HG02571 (cell line): Measurements from ENCODE around the gene PBX3.

ENCODE experiments used
- ATAC-seq: cut with Tn5 transposase; IDR thresholded peaks from one replicate; pipeline ENCODE4 v1.9.1; 2021; ENCODE audit warnings: mild to moderate bottlenecking, moderate library complexity; ENCODE audit not compliant: unreplicated experiment

PBX3 gene

GRCh38 chr9:125990186-125990792, 243.1 kb downstream of the PBX3 start:
- ATAC-seq = no peak

DNA sequence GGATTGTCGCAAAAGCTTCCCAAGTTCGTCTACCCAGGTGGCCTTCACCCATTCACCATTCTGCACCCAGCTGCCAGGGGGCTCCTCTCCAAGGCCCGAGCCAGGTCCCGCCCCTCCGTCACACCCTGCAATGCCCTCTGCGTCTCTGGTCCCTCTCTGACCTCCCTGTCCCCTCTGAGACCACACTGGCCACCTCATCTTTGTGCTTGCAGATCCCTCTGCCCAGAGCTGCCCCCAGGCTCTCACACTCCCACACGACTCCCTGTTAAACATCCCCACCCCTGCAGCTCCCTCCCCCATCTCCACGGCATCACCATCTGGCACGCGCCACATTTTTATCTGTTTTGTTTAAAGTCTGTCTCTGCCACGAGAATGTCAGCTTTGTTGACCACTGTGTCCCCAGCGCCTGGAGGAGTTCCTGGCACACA, 243.6 kb downstream of the PBX3 start:
- ATAC-seq = no peak

DNA sequence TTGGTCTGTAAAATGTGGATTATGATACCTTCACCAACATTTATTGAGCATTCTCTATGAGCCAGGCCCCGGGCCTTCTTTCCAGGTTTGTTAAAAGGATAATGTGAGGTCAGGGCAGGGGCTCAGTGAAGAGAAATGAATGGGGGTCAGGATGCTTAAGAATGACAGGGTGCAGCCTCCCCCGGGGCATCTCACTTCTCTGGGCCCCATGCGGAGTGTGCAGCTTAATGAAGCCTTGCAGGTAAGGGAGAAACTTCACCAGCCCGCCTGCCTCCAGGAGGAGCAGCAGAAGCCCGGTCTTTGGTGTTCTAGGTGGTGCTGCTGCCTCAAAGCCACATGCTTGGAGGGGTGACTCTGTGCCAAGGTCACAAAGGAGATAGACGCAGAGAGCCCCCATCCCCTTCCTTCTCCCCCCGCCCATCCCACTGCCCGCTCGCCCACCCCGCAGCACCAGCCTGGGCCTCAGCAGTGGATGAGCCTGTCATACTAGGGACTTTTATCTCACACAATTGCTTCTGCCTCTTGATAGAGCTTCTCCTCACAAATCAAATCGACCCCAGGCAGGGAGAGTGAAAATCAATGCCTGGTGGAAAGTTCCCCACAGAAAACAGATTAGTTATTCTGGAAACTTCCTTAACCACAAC, 244.8 kb downstream of the PBX3 start:
- ATAC-seq = no peak

DNA sequence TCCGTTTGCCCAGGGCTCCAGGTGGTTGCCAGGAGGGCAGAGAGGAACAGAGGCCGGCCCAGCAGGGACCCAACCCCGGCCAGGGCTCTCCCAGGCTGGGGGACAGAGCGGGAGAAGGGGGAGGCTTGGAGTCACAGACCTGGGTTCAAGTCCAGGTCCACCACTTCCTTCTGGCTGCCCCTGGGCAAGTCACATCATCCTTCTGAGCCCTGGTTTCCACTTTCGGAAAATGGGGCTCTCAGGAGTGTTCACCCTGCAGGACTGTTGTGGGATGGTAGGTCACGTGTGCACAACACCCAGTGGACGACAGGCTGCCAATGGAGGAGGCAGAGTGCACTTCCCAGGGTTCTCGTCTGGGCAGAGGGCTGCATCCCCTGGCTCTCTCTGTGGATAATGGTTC, 245.4 kb downstream of the PBX3 start:
- no peak for ATAC-seq

- no peak for ATAC-seq
These were observed 246.3 kb downstream of the PBX3 start for GRCh38 chr9:125993466-125993865.

- no peak for ATAC-seq
These were observed 247.1 kb downstream of the PBX3 start for GRCh38 chr9:125994066-125994943.

DNA sequence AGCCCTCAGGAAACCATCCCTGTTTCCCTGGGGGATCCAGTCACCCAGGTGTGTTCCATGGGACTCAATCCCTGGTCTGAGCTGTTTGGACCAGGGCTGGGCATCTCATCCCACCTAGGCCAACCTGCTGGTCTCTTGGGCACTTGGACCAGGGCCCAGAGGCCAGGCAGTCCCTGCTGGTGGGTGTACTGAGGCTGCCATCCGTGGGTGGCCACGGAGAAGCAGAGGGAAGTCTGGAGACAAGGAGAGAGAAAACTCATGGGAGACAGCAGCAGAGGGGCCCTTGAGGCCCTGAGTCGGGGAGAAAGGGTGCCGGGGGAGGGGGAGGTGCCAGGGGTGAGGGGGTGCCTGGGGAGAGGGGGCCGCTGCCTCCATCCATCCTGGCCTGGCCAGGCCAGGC, 247.8 kb downstream of the PBX3 start:
- ATAC-seq = no peak

GRCh38 chr9:125995706-125996105, 248.5 kb downstream of the PBX3 start:
- no peak for ATAC-seq

DNA sequence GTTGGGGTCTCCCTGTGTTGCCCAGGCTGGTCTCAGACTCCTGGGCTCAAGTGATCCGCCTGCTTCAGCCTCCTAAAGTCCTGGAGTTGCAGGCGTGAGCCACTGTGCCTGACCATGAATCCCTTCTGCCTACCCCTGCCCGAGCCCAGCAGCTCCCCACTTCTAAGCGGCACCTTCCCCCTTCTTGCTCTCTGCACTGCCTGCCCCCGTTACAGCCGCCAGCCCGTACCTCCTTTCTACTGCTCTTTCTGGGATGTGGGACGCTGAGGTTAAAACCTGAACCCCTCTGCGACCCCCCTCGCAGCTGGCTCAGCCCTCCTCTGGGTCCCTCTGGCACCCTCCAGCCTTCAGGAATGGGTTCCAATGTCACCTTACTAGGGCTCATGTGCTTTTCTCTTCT, 249.6 kb downstream of the PBX3 start:
- ATAC-seq = no peak

DNA sequence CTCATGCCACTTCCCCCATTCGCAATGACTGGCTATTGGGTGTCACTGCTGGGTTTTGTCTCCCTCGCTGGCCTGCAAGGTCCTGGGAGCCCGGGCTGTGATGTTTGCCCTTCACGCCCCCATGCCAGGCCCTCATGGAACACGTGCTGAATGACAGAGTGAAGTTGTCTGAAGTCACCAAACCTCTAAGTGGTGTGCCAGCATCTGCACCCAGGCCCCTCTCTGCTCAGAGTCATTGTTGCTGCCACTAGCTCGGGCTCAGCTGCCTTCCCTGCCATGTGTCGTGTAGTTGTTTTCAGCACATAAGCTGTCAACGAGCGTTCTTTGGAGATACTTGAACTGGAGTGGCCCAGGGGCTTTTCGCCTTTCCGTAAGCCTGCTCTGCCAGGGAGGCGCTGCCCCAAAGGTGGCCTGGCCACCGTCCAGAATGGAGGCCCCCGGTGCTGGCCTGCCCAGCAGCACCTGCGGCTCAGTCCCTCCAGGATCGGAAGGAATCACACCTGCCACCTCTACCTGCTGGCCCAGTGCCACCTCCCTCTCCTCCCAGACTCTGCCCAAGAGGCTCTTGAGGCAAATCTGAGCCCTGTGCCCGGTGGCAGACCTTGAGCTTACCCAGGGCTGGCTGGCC, 250.1 kb downstream of the PBX3 start:
- no peak for ATAC-seq

- no peak for ATAC-seq
These were observed 251.8 kb downstream of the PBX3 start for GRCh38 chr9:125998837-125999503.

DNA sequence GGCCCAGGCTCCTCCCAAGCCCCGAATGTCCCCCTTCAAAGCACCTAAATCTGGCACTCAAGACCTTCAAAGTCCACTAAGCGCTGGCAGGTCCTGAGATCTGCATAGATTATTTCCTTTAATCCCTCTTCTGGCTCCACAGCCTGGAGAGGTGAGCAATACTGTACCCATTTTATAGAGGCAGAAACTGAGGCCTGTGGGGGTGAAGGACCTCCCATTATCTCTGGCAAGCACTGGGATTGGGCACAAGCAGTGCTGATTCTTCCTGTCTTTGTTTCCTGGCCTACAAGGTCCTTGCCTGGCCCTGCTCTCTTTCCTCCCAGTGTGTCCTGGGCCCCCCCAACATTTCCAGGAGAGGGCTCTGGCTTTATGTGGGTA, 252.3 kb downstream of the PBX3 start:
- no peak for ATAC-seq

DNA sequence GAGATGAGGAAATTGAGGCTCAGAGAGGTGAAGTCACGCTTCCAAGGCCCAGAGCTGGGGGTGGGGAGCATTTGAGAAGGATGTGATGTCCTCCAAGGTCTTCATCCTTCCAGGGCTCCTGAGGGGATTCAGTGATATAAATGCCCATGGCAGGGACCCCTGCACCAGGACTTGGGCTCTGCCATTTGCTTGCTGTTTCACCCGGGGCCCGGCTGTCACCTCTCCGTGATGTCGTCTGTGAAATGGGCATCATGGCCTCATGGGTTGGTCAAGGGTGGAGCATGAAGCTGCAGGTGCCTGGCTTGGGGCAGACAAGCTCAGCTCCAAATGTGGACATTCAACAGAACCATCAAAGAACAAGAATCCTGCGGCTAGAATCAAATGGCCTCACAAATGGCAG, 253.1 kb downstream of the PBX3 start:
- no peak for ATAC-seq

DNA sequence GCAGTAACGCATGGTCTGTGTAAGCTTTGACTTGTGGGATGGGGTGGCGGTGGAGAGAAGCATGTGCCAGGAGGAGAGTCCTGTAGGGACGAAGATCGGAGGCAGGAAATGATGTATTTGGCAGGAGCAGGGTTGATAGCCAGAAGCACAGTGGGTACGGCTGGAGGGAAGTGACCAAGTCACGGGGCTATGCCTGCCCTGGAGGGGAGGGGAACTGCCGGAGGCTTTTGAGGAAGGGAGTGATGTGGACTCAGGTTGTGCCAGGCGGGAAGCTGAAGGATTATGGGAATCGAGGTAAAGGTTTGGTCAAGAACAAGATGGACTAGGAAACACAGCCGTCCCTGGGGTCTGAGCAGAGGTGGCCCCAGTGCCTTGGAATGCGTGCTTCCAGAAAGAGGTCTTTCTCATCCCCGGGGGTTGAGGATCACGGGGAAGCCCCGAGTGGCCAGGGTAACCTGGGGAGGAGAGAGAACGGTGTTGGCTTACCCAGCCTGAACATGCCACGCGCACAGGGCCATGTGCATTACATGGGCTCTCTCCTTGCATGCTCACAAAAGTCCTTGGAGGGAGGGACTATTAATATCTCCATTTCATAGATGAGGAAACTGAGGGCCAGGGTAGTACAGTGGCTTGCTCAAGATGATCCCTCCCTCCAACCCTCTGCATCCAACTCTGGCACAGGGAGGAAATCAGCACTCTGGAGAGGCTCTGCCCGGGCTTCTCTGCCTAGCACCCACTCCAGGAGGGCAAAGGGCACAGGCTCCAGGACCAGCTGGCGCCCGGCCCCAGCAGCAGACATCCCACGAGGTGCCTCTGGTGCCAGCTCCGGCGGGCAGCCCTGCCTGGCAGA, 253.8 kb downstream of the PBX3 start:
- ATAC-seq = no peak

DNA sequence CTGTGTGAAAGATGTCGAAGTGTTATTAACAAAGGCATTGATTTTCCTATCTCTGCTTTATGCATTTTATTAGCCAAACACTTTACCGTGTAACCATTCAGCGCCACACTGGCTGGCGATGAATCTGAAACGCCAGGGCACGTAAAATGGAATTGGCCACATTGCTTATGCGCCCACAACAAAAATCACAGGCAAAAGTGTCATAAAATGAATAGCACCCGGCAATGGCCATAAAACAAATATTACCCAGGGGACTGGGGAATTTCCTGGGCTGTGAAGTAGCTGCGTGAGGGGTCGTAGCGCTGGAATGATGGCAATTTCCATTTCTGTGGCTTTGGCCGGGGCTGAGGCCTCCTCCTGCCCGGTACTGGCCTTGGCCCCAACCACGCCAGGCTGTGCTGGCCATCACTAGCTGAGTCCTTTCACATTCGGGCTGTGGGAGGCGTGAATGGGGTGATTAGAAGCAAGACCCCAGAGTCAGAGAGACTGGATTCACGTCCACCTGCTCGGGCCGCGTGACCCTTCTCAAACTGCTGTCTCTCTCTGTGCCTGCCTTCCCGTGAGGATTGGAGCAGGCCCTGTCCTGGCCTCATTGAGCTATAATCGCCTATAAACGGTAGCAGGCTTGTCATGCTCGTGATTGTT, 254.5 kb downstream of the PBX3 start:
- no peak for ATAC-seq

DNA sequence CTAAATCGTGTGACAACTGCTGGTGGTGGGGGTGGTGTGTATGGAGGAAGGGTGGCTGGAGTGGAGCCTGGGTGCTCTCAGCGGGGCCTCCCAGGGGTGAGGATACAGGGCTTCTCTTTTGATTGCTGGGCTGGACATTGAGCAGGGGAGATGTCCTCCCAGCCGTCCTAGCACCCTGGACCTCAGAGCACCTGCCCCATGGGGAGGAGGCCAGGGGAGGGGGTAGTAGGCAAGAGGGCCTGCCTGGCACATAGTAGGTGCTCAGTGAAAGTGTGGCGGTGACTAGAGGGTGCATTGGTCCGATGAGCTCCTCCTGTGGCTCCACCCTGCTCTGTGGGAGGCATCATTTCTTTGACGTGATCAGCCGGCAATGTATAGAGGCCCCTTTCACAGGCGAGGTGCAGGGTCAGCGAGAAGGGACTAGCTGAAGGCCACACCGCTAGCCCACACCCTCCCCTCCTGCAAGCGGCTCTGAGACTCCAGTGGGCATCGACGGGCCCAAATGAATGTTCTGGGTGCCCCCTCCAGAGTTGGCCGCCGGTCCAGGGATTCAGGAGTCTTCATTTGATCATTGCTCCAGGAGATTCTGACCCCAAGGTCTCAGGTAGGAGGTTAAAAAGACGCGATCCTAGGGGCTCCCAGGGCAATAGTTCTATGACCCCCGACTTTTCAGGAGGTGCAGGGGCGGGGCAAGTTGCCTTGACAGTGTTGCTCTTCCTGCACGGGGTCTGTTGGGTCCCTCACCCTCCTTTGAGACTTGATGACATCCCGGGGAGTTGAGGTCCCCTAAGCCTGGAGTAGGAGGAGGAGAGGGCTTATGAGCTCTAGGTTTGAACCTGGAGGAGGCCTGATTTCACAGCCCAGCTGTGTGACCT, 255.5 kb downstream of the PBX3 start:
- no peak for ATAC-seq

- no peak for ATAC-seq
These were observed 261.9 kb downstream of the PBX3 start for GRCh38 chr9:126009047-126009446.

DNA sequence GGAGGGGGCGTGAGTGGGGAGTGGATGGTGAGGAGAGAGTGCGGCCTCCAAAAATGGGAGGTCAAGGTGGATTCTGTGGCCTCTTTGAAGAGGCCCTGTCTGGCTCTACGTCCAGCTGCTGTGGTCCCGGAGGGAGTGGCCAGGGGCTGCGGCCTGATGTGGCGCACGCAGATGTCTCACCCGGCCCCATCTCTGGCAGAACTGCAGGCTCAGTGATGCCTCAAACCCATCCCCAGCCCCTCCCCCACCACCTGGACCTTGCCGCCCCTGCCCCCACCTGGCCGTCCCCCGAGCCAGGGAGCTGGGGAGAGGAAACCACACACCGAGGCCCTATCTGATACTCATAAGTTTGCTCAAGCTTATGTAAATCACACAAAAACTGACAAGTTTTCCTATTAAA, 267.6 kb downstream of the PBX3 start:
- ATAC-seq = no peak

GRCh38 chr9:126015424-126015823, 268.3 kb downstream of the PBX3 start:
- ATAC-seq = no peak
